ENCODE data around the gene WTAP.

The WTAP gene

GRCh38 chr6:159760602-159761057 lies 33.3 kb downstream of the WTAP start:
- TF ChIP-seq ZBTB7A (IDR thresholded peaks at IDR 0.05; ENCODE audit: low read depth) (no peak), USF1 (IDR thresholded peaks at IDR 0.05) (no peak), MAX (IDR thresholded peaks at IDR 0.05) (no peak), CREB1 (IDR thresholded peaks at IDR 0.05; ENCODE audit: low read depth) (no peak), CEBPB (IDR thresholded peaks at IDR 0.05) (no peak), TEAD4 (IDR thresholded peaks at IDR 0.05) (peak; percentile 83), NFIC (IDR thresholded peaks at IDR 0.05) (no peak)

- TF ChIP-seq ZBTB7A (IDR thresholded peaks at IDR 0.05; ENCODE audit: low read depth) = peak; percentile 61; the same call in 1 of the 2 replicates
- TF ChIP-seq EP300 (IDR thresholded peaks at IDR 0.05; ENCODE audit: borderline replicate concordance) = 0 out of 2 replicates have a peak, but pooled peaks have one; percentile 12
- no peak for TF ChIP-seq RAD21 (IDR thresholded peaks at IDR 0.05; ENCODE audit: low read depth)
- TF ChIP-seq FOXM1 (IDR thresholded peaks at IDR 0.05; ENCODE audit: borderline replicate concordance, low read depth) = no peak
These were observed 34.0 kb downstream of the WTAP start for GRCh38 chr6:159761129-159761872.

GRCh38 chr6:159761873-159762680 lies 34.8 kb downstream of the WTAP start, which contains the start of gene ACAT2:
Gene ACAT2 (plus strand): TSS chr6:159762045. CDS start chr6:159762088, 43 bp downstream.
- TF ChIP-seq ZBTB7A (IDR thresholded peaks at IDR 0.05; ENCODE audit: low read depth) (peak; percentile 60; the same call in 1 of the 2 replicates), EGR1 (IDR thresholded peaks at IDR 0.05) (no peak), EP300 (IDR thresholded peaks at IDR 0.05; ENCODE audit: borderline replicate concordance) (no peak), CREB1 (IDR thresholded peaks at IDR 0.05; ENCODE audit: low read depth) (no peak; the same call in 1 of the 2 replicates), TCF12 (IDR thresholded peaks at IDR 0.05; ENCODE audit: low read depth) (no peak), YY1 (IDR thresholded peaks at IDR 0.05; ENCODE audit: low read depth) (peak; percentile 37; the same call in 1 of the 2 replicates), MAX (IDR thresholded peaks at IDR 0.05) (peak; percentile 36), TAF1 (IDR thresholded peaks at IDR 0.05; ENCODE audit: low read depth) (no peak; the same call in none of the 2 replicates), REST (IDR thresholded peaks at IDR 0.05; ENCODE audit: low read depth) (no peak)

GRCh38 chr6:159762681-159763293 lies 35.5 kb downstream of the WTAP start:
- no peak for TF ChIP-seq CREB1 (IDR thresholded peaks at IDR 0.05; ENCODE audit: low read depth)
- no peak for TF ChIP-seq RAD21 (IDR thresholded peaks at IDR 0.05; ENCODE audit: low read depth)
- no peak for TF ChIP-seq USF1 (IDR thresholded peaks at IDR 0.05)
- TF ChIP-seq ZBTB7A (IDR thresholded peaks at IDR 0.05; ENCODE audit: low read depth) = no peak
- no peak for TF ChIP-seq MAX (IDR thresholded peaks at IDR 0.05)
- TF ChIP-seq TCF12 (IDR thresholded peaks at IDR 0.05; ENCODE audit: low read depth) = no peak
- TF ChIP-seq YY1 (IDR thresholded peaks at IDR 0.05; ENCODE audit: low read depth) = no peak
- TF ChIP-seq CEBPB (IDR thresholded peaks at IDR 0.05) = no peak
- no peak for TF ChIP-seq TEAD4 (IDR thresholded peaks at IDR 0.05)
- TF ChIP-seq REST (IDR thresholded peaks at IDR 0.05; ENCODE audit: low read depth) = no peak
- TF ChIP-seq NFIC (IDR thresholded peaks at IDR 0.05) = no peak
- no peak for TF ChIP-seq EGR1 (IDR thresholded peaks at IDR 0.05)
- TF ChIP-seq TAF1 (IDR thresholded peaks at IDR 0.05; ENCODE audit: low read depth) = no peak
- no peak for TF ChIP-seq EP300 (IDR thresholded peaks at IDR 0.05; ENCODE audit: borderline replicate concordance)
- no peak for TF ChIP-seq FOXM1 (IDR thresholded peaks at IDR 0.05; ENCODE audit: borderline replicate concordance, low read depth)

GRCh38 chr6:159766906-159767305 lies 39.6 kb downstream of the WTAP start:
- TF ChIP-seq YY1 (IDR thresholded peaks at IDR 0.05; ENCODE audit: low read depth) = no peak
- no peak for TF ChIP-seq CREB1 (IDR thresholded peaks at IDR 0.05; ENCODE audit: low read depth)
- no peak for TF ChIP-seq NFIC (IDR thresholded peaks at IDR 0.05)
- no peak for TF ChIP-seq CEBPB (IDR thresholded peaks at IDR 0.05)
- TF ChIP-seq FOXM1 (IDR thresholded peaks at IDR 0.05; ENCODE audit: borderline replicate concordance, low read depth) = no peak
- TF ChIP-seq TEAD4 (IDR thresholded peaks at IDR 0.05) = no peak
- no peak for TF ChIP-seq EP300 (IDR thresholded peaks at IDR 0.05; ENCODE audit: borderline replicate concordance)
- no peak for TF ChIP-seq TAF1 (IDR thresholded peaks at IDR 0.05; ENCODE audit: low read depth)
- no peak for TF ChIP-seq MAX (IDR thresholded peaks at IDR 0.05)
- no peak for TF ChIP-seq TCF12 (IDR thresholded peaks at IDR 0.05; ENCODE audit: low read depth)
- no peak for TF ChIP-seq ZBTB7A (IDR thresholded peaks at IDR 0.05; ENCODE audit: low read depth)
- TF ChIP-seq REST (IDR thresholded peaks at IDR 0.05; ENCODE audit: low read depth) = no peak
- no peak for TF ChIP-seq EGR1 (IDR thresholded peaks at IDR 0.05)
- TF ChIP-seq USF1 (IDR thresholded peaks at IDR 0.05) = no peak
- no peak for TF ChIP-seq RAD21 (IDR thresholded peaks at IDR 0.05; ENCODE audit: low read depth)
